Measurements from ENCODE around the gene PLEKHG2.

The PLEKHG2 gene

DNA sequence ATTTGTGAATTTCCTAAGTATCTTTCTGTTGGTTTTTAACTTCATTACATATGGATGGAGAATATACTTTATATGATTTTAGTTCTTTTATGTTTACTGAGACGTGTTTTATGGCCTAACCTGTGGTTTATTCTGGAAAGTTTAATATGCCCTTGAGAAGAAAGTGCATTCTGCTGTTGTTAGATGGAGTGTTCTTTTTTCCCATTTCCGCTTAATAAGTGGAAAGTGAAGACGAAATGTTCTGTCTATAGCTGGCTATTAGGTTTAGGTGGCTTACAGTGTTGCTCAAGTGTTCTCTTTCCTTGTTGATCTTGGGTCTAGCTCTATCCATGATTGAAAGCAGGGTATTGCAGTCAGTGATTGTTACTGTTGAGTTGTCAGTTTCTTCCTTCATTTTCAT, 50.9 kb downstream of the PLEKHG2 start:
- no peak for DNase-seq

DNA sequence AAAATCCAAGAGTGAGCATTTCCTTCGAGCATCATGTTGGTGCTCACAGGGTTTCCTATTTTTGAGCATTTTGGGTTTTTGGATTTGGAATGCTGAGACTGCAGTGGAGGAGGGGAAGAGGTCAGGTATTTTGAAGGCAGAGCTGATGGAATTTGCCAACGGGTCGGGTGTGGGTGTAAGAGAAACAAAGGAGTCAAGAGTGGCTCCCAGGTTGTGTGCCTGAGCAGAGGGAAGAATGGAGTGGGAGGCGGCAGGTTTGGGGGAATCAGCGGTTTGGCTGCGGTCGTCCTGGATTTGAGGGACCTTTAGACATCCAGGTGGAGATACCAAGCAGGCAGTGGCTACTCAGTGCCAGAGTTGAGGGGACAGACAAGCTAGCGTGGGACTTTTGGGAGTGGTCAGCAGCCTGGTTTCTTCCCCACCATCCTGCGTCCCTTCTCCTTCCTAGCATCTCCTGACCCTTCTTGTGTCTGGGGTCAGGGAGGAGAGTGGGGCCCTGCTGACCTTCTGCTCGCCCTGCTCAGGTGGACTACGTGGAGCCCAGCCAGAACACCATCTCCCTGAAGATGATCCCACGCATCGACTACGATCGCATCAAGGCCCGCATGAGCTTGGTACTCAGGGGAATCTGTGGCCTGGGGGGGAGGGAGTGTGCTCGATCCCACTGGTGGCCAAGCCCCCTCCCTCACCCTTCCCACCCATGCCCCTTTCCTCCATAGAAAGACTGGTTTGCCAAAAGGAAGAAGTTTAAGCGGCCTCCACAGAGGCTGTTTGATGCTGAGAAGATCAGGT, 53.7 kb downstream of the PLEKHG2 start:
- no peak for DNase-seq

DNA sequence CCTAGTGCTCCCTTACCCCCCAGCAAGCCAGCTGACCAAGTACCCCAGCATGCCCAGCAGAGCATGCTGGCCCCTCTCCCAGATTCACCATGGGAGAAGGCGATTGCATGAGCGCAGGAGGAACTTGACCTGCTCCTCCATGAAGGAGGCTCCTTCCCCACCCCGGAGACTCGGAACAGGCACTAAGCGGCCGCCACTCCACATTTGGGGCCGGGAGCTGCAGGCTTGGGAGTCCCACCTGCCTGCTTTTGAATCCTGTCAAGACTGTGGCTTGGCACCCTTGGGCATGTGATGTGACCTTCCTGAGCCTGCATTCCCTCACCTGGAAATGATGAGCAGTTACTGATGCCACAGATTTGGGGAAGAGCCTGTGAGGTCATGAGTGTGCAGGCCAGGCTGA, 55.5 kb downstream of the PLEKHG2 start:
- no peak for DNase-seq

DNA sequence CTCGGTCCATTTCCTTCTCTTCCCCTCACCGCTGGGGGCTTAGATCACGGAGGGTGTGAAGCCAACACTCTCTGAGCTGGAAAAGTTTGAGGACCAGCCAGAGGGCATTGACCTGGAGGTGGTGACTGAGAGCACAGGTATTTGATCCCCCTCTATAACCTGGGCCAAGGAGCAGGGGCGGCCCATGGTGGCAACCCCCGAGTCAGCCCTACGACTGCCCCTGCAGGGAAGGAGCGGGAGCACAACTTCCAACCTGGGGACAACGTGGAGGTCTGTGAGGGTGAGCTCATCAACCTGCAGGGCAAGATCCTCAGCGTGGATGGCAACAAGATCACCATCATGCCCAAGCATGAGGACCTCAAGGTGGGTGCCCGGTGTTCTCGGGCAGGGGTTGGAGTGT, 56.6 kb downstream of the PLEKHG2 start:
- no peak for DNase-seq

DNA sequence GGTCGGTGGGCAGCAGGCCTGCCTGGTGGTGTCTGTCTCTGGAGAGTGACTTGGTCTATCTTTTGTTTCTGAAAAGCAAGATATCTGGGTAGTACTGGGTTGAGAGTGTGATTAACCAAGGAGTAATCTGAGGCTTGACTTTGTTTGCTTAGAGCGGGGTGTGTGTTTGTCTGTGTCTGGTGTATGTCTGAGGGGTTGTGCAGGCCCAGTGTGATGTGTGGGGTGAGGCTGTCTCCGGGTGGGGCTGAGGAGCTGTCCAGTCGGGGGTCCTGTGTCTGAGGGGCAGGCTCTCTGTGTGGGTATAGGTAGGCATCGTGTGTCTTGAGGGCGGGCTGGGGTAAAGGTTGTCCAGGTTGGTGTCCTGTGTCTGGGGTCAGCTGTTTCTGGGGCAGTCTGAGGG, 57.1 kb downstream of the PLEKHG2 start:
- DNase-seq: no peak

DNA sequence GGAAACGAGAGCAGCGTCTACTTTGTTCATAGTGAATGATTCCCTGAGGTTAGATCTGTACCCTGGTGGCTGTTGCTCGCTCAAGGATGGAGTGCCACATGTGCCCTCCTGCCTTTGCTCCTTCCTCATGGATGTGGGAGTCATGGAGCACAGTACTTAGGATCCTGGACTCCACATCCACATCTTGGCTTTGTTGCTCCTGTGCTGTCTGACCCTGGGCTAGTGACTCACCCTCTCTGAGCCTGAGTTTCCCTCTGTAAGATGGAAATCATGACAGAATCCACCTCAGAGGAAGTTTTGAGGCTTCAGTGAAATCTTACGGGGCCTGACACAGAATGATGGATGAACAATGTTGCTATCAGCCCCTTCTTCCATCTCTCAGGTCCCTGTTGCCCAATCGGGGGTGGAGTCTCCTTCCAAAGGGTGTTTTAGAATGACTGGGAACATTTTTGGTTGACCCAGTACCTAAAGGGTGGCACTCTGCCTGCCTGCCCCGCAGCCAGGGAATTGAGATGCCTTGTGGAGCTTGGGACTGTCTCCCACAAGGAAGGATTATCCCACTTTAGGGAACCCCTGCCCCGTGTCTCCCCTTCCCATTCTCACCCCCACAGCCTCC, 58.4 kb downstream of the PLEKHG2 start:
- no peak for DNase-seq

DNA sequence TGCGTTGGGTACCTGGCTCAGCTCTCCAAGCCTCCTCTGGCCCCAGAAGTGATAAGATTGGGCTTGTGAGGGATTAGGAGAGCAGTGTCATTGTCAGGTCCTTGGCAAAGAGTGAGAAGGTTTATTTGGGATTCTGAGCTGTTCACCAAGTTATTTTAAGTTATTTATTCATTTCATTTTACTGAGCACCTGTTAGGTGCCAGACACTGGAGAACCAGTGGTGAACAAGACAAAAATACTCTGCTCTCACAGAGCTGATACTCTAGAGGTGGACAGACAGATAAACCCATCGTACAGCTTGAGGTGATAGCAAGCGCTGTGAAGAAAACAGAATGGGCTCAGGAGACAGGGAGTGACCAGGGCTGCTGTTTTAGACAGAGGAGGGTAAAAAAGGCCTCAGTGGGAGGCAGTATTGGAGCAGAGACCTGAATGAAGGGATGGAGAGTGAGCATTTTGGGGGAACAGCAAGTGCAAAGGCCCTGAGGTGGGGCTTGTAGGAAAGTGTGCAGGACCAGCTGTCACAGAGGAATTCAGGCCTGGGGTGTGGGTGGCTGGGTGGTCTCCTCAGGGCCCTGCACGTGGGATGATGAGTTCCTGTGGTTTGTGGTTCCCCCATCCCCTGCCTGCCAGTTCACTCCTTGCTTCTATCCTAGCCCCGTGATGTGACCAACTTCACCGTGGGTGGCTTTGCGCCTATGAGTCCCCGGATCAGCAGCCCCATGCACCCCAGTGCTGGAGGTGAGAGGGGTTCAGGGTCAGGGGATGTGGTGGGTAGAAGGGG, 59.5 kb downstream of the PLEKHG2 start:
- DNase-seq: no peak

DNA sequence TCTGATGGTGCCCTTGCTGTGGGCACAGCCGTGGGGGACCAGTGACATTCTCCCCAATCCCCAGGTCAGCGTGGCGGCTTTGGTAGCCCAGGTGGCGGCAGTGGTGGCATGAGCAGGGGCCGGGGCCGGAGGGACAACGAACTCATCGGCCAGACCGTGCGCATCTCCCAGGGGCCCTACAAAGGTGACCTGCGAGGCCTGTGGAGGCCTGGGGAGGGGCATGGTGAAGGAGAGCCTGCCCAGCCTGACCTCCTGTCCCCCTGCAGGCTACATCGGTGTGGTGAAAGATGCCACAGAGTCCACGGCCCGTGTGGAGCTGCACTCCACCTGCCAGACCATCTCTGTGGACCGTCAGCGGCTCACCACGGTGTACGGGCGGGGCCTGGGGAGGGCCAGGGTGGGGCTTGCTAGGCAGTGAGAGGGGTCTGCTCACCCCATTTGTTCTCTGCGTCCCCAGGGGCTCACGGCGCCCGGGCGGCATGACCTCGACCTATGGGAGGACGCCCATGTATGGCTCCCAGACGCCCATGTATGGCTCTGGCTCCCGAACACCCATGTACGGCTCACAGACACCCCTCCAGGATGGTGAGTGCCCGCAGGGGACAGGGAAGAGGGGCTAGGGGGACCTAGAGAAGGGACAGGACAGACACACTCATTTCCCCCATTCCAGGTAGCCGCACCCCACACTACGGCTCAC, 60.4 kb downstream of the PLEKHG2 start:
- DNase-seq: no peak

DNA sequence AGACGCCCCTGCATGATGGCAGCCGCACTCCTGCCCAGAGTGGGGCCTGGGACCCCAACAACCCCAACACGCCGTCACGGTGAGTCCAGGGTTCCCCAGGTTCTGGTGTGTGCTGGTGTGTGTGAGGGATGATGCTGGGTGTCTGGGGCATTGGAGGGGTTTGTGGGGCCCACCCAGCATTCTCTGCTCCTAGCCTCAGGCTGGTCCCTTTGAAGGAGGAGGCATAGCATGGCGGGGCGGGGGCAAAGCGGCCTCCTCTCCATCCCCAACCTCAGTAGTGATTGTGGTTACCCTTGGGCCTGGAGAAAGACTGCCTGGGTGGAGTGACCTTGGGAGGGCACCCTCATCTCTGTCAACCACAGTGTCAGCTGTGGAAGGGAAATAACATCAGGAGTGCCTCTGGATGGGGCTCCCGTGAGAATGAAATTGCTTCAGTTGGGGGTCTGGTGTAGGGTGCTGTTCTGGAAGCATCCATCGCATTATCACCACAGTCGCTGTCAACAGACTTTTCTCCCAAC, 61.0 kb downstream of the PLEKHG2 start:
- DNase-seq: no peak

DNA sequence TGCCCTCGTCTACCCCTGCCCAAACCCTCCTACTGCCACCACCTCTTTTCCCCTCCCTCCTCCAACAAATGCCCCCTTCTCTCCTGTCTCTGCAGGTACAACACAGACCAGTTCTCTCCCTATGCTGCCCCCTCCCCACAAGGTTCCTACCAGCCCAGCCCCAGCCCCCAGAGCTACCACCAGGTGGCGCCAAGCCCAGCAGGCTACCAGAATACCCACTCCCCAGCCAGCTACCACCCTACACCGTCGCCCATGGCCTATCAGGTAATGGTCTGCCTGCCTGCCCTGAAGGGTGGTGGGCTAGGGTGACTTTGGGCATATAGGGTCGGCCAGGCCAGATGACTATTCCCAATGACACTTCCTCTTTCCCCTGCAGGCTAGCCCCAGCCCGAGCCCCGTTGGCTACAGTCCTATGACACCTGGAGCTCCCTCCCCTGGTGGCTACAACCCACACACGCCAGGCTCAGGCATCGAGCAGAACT, 61.7 kb downstream of the PLEKHG2 start:
- no peak for DNase-seq

DNA sequence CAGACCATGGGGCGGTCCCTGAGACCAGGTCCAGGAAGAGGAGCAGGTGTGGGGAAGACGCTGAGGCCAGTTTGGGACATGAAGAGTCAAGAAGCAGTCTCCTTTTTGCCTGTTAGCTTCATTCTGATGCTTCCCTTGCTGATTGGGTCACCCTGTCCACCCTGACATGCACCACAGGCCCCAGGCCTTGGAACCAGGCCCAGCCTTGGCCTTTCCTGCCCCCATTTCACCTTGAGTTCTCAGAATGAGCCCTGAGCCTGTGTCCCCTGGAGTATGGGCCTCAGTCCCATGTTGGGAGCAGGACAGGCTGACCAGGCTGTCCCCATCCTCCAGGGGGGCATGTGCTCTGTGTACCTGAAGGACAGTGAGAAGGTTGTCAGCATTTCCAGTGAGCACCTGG, 63.3 kb downstream of the PLEKHG2 start:
- no peak for DNase-seq

All from NCI-H446 treated with DMSO at 0.1 percent for 48 hours (cell line).